HL-60 (cell line): ENCODE data around the gene CHMP5.

Experiments
- DNase-seq, 2 experiments: peaks; one replicate each; pipeline ENCODE4 v3.0.0-alpha.2; 2010 to 2020; ENCODE audit warnings: low read depth in 1 of 2, low spot score in 1 of 2
- H3K27ac ChIP-seq: fragments of 250-450 bp; sonication (Bioruptor Pico); replicated peaks from 2 replicates; pipeline ENCODE4 v1.5.1; 2020; ENCODE audit warnings: mild to moderate bottlenecking, moderate library complexity
- H3K27me3 ChIP-seq: fragments of 250-450 bp; sonication (Bioruptor Pico); 2 replicates; pipeline ENCODE4 v1.5.1; 2021; ENCODE audit warnings: mild to moderate bottlenecking, moderate library complexity; ENCODE audit not compliant: insufficient read depth, poor library complexity, severe bottlenecking
- H3K4me3 ChIP-seq: replicated peaks from 2 replicates; pipeline ENCODE4 v1.5.1; 2011; ENCODE audit warnings: mild to moderate bottlenecking, control low read depth, low read length; ENCODE audit not compliant: insufficient read depth
- CTCF ChIP-seq: IDR thresholded peaks from one replicate; pipeline ENCODE4 v1.5.1; 2011; ENCODE audit warnings: low read length, control low read depth, inconsistent platforms; ENCODE audit not compliant: insufficient read depth
- POLR2AphosphoS5 ChIP-seq: IDR thresholded peaks from 2 replicates; pipeline ENCODE4 v1.6.1; 2012; ENCODE audit warnings: low read depth
- SPI1 ChIP-seq: IDR thresholded peaks from 2 replicates; pipeline ENCODE4 v1.6.1; 2012; ENCODE audit warnings: low read depth, mild to moderate bottlenecking, borderline replicate concordance

Gene CHMP5

DNA sequence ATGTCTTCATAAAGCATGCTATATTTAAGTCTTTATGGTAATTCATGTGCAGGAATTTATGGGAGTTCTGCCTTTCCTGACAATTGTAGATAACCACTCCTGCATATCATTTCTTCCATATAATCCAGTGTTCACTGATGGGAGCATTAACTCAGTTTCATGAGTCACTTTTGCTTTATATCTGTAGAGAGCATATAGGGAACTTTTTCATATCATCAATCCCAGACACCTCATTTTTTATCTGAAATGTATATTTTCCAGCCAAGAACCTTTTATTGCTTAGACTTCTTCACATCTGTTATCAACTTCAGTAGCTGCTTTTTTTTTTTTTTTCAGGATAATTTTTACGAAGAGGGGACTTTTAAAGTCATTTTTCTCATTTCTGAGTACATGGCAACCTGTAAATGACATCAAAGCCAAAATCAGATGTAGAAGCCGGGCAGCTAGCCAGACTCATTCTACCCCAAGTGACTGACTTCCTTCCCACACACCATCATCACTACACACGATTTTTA lies 66.6 kb downstream of the CHMP5 start:
- no peak for DNase-seq
- H3K4me3 ChIP-seq, result no peak overlapping the region
- TF ChIP-seq SPI1 (no peak), CTCF (no peak), POLR2AphosphoS5 (no peak)
- H3K27me3 ChIP-seq, result no peaks in the 10 kb centered on the region
- no peak overlapping the region for H3K27ac ChIP-seq
